ENCODE measurements around the gene ZNF518B. TPM values are rescaled to one million over a fixed set of nuclear protein-coding genes. Genes with fewer than 3 reads are reported as not detected.

ZNF518B gene
- total and polyA plus RNA-seq, 9 of the 15 experiments (the other 6 are each of a cell fraction or from before 2014, with no cell fraction given), result 13.1 to 48.9 (median 37.5) TPM

DNA sequence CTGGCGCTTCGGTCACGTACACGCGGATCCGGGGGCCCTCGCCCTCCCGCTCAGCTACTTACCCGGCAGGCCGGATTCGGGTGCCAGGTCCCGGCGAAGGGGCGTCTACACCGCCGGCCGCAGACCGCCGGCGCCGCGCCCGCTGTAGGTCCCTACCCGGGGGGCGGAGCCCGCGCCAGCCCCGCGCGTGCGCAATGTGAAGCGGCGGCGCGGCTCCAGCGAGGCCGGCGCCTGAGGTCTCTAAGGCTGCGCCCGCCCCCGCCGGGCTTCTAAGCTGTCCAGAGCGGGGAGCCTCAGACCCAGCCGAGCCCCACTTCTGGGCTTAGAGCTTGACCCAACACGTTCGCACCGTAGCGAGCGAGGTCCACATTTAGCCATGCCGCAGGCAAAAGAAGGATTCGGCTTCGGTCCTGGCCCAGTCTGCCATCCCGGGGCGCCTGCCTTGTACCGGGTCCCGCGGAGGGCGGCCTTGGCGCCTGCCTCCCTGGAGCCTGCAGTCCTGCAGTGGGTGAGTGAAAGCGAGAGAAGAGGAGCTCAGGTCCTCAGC lies at the start of gene ZNF518B (continued):
- TF ChIP-seq, protein P1, sequence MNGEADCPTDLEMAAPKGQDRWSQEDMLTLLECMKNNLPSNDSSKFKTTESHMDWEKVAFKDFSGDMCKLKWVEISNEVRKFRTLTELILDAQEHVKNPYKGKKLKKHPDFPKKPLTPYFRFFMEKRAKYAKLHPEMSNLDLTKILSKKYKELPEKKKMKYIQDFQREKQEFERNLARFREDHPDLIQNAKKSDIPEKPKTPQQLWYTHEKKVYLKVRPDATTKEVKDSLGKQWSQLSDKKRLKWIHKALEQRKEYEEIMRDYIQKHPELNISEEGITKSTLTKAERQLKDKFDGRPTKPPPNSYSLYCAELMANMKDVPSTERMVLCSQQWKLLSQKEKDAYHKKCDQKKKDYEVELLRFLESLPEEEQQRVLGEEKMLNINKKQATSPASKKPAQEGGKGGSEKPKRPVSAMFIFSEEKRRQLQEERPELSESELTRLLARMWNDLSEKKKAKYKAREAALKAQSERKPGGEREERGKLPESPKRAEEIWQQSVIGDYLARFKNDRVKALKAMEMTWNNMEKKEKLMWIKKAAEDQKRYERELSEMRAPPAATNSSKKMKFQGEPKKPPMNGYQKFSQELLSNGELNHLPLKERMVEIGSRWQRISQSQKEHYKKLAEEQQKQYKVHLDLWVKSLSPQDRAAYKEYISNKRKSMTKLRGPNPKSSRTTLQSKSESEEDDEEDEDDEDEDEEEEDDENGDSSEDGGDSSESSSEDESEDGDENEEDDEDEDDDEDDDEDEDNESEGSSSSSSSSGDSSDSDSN (IDR thresholded peaks at IDR 0.05; ENCODE audit: borderline replicate concordance in 1 of 2, low read depth in 2 of 2, low read length in 2 of 2), result 0 out of 4 replicates have a peak, but pooled peaks of 1 of the 2 experiments have one; percentile 35
- TF ChIP-seq KDM2B (CRISPR knock-in tag; IDR thresholded peaks at IDR 0.05) (0 out of 2 replicates have a peak, but pooled peaks have one; percentile 41), POLR2G (IDR thresholded peaks at IDR 0.05; ENCODE audit: low read depth, low read length) (peak; percentile 55), ZSCAN32 (CRISPR knock-in tag; IDR thresholded peaks at IDR 0.05) (no peak), PHB (CRISPR knock-in tag; IDR thresholded peaks at IDR 0.05) (no peak), TEAD1 (CRISPR knock-in tag; IDR thresholded peaks at IDR 0.05) (0 out of 4 replicates have a peak, but pooled peaks of 1 of the 2 experiments have one; percentile 42)
- TF ChIP-seq, protein P2, sequence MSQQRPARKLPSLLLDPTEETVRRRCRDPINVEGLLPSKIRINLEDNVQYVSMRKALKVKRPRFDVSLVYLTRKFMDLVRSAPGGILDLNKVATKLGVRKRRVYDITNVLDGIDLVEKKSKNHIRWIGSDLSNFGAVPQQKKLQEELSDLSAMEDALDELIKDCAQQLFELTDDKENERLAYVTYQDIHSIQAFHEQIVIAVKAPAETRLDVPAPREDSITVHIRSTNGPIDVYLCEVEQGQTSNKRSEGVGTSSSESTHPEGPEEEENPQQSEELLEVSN (IDR thresholded peaks at IDR 0.05; ENCODE audit: borderline replicate concordance in 1 of 2, extremely low read depth in 1 of 2, insufficient read depth in 1 of 2, insufficient read length in 1 of 2, low read depth in 1 of 2, low read length in 1 of 2, poor library complexity in 1 of 2, severe bottlenecking in 1 of 2), result peak; percentile 47 to 82
- TF ChIP-seq, protein P3, sequence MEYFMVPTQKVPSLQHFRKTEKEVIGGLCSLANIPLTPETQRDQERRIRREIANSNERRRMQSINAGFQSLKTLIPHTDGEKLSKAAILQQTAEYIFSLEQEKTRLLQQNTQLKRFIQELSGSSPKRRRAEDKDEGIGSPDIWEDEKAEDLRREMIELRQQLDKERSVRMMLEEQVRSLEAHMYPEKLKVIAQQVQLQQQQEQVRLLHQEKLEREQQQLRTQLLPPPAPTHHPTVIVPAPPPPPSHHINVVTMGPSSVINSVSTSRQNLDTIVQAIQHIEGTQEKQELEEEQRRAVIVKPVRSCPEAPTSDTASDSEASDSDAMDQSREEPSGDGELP (CRISPR knock-in tag; IDR thresholded peaks at IDR 0.05; ENCODE audit: borderline replicate concordance), result 0 out of 2 replicates have a peak, but pooled peaks have one; percentile 12
- TF ChIP-seq, protein P4, sequence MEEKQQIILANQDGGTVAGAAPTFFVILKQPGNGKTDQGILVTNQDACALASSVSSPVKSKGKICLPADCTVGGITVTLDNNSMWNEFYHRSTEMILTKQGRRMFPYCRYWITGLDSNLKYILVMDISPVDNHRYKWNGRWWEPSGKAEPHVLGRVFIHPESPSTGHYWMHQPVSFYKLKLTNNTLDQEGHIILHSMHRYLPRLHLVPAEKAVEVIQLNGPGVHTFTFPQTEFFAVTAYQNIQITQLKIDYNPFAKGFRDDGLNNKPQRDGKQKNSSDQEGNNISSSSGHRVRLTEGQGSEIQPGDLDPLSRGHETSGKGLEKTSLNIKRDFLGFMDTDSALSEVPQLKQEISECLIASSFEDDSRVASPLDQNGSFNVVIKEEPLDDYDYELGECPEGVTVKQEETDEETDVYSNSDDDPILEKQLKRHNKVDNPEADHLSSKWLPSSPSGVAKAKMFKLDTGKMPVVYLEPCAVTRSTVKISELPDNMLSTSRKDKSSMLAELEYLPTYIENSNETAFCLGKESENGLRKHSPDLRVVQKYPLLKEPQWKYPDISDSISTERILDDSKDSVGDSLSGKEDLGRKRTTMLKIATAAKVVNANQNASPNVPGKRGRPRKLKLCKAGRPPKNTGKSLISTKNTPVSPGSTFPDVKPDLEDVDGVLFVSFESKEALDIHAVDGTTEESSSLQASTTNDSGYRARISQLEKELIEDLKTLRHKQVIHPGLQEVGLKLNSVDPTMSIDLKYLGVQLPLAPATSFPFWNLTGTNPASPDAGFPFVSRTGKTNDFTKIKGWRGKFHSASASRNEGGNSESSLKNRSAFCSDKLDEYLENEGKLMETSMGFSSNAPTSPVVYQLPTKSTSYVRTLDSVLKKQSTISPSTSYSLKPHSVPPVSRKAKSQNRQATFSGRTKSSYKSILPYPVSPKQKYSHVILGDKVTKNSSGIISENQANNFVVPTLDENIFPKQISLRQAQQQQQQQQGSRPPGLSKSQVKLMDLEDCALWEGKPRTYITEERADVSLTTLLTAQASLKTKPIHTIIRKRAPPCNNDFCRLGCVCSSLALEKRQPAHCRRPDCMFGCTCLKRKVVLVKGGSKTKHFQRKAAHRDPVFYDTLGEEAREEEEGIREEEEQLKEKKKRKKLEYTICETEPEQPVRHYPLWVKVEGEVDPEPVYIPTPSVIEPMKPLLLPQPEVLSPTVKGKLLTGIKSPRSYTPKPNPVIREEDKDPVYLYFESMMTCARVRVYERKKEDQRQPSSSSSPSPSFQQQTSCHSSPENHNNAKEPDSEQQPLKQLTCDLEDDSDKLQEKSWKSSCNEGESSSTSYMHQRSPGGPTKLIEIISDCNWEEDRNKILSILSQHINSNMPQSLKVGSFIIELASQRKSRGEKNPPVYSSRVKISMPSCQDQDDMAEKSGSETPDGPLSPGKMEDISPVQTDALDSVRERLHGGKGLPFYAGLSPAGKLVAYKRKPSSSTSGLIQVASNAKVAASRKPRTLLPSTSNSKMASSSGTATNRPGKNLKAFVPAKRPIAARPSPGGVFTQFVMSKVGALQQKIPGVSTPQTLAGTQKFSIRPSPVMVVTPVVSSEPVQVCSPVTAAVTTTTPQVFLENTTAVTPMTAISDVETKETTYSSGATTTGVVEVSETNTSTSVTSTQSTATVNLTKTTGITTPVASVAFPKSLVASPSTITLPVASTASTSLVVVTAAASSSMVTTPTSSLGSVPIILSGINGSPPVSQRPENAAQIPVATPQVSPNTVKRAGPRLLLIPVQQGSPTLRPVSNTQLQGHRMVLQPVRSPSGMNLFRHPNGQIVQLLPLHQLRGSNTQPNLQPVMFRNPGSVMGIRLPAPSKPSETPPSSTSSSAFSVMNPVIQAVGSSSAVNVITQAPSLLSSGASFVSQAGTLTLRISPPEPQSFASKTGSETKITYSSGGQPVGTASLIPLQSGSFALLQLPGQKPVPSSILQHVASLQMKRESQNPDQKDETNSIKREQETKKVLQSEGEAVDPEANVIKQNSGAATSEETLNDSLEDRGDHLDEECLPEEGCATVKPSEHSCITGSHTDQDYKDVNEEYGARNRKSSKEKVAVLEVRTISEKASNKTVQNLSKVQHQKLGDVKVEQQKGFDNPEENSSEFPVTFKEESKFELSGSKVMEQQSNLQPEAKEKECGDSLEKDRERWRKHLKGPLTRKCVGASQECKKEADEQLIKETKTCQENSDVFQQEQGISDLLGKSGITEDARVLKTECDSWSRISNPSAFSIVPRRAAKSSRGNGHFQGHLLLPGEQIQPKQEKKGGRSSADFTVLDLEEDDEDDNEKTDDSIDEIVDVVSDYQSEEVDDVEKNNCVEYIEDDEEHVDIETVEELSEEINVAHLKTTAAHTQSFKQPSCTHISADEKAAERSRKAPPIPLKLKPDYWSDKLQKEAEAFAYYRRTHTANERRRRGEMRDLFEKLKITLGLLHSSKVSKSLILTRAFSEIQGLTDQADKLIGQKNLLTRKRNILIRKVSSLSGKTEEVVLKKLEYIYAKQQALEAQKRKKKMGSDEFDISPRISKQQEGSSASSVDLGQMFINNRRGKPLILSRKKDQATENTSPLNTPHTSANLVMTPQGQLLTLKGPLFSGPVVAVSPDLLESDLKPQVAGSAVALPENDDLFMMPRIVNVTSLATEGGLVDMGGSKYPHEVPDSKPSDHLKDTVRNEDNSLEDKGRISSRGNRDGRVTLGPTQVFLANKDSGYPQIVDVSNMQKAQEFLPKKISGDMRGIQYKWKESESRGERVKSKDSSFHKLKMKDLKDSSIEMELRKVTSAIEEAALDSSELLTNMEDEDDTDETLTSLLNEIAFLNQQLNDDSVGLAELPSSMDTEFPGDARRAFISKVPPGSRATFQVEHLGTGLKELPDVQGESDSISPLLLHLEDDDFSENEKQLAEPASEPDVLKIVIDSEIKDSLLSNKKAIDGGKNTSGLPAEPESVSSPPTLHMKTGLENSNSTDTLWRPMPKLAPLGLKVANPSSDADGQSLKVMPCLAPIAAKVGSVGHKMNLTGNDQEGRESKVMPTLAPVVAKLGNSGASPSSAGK (IDR thresholded peaks at IDR 0.05), result peak; percentile 44

Measured in K562 (cell line).